ENCODE measurements around the gene PIK3R3. TPM values are rescaled to one million over a fixed set of nuclear protein-coding genes. Genes with fewer than 3 reads are reported as not detected.
A peak's percentile ranks its signal among the peaks of the same experiment; 100 is the strongest.

The PIK3R3 gene
- 1 to 10 TPM; 3.0 to 5.9 (median 4.7) TPM for total RNA-seq

DNA sequence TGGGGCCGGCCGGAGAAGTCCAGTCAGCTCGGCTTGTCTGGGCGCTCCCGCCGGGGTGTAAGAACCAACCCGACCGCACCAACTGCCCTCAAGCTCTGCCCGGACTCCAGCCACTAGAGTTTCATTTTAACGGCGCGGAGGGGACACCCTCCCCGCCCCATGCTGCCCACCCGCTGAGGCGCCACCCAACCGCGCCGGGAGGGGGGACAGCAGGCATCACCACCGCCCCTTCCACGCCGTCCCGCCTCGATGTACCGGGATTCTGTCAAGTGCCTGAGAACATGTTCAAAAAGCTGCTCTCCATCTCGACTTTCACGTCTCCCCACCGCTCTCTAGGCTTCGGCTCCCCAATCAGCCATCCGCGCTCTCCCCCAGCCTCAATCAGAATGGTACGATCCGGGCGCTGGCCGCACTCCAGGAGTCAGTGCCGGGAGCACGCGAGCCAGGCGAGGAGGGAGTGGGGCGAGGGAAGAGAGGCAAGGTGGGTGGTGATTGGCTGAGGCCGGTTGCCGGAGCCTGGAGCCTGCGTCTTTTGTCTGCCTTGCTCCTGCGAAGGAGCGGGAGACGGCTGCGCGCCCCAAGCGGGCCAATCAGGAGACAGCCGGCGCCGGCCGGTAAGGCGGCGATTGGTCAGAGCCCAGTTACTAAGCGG is at the start of gene PIK3R3:
PIK3R3 (minus strand) TSS at position 101 of the 652 bp plus-strand sequence. CDS start 677 bp downstream, outside the sequence.
- Histone ChIP-seq H3K27ac (peak within 1 kb of the TSS; percentile 88 to 95 (median 90)), H3K4me3 (peak within 1 kb of the TSS; percentile 45 to 87 (median 68)), H3K4me1 (peaks cover 6 to 42% (median 21%) of the 10 kb centered on the region in 4 donors), H3K9me3 (no peaks in the 10 kb centered on the region), H3K27me3 (peaks cover 27% of the 10 kb centered on the region), H3K36me3 (no peaks in the 10 kb centered on the region)
- TF ChIP-seq, protein P1, sequence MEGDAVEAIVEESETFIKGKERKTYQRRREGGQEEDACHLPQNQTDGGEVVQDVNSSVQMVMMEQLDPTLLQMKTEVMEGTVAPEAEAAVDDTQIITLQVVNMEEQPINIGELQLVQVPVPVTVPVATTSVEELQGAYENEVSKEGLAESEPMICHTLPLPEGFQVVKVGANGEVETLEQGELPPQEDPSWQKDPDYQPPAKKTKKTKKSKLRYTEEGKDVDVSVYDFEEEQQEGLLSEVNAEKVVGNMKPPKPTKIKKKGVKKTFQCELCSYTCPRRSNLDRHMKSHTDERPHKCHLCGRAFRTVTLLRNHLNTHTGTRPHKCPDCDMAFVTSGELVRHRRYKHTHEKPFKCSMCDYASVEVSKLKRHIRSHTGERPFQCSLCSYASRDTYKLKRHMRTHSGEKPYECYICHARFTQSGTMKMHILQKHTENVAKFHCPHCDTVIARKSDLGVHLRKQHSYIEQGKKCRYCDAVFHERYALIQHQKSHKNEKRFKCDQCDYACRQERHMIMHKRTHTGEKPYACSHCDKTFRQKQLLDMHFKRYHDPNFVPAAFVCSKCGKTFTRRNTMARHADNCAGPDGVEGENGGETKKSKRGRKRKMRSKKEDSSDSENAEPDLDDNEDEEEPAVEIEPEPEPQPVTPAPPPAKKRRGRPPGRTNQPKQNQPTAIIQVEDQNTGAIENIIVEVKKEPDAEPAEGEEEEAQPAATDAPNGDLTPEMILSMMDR (IDR thresholded peaks at IDR 0.05) = peak in 2 of 5 experiments; percentile 32 to 48
- TF ChIP-seq POLR2A (IDR thresholded peaks at IDR 0.05) (peak; percentile 93), POLR2AphosphoS5 (IDR thresholded peaks at IDR 0.05) (peak; percentile 84 to 95 (median 91)), EP300 (IDR thresholded peaks at IDR 0.05; ENCODE audit: low read depth) (no peak)
- DNase-seq = peak; percentile 97
- WGBS, 2 donors (ENCODE audit: low coverage in 1 of 2) = 0 to 2% methylated on average over 13 to 49 of the region's 55 CpGs
- in situ Hi-C loops (cut with MboI; ENCODE audit: low pct_ligation_motif_present in 1 of 4, low pct_unique_long_range_greater_than_20kb in 1 of 4, low sequenced_read_pairs in 3 of 4) (no loop called here), intact Hi-C loops (cut with DNase I; ENCODE audit: low total_unique reads) (no loop called here)

DNA sequence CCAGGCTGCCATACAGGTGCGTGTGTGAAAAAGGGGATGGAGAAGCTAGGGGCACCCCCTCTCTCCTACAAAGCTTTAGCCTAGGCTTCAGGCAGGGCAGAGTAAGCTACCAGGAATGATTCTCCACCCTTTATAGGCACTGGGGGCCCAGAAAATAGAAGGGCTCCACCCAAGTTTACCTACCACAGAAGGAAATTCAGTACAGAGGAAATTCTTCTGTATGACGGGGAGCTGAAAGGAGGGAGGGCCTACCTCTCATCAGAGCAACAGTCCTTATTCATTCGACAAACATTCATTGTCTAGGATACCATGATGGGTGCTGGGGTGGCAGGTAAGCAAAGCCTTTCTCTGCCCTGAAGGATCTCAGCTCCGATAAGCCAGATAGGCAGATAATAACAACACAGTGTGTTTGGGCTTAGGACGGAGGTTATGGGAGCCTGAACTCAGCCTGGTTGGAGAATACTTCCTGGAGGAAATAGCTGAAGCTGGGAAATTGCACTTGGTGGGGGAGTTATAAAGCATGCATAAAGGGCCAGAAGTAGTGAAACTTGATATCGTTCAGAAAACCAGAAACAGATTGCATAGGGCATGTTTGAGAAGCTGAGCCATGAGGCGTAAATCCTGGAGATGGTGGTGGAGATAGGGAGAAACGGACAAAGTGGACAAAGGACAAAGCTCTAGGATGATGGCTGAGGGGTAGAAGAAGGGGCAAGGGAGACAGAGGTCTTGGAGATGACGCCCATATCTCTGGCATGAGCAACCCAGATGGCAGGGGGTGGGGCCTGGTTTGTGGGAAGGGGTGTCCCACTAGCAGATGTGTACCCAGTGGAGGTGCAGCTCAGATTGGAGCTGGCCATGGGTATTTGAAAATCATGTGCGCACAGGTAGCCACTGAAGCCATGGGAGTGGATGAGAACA is 49.2 kb upstream of the PIK3R3 start:
- 36 to 48% methylated on average over 5 to 10 of the region's 10 CpGs for WGBS, 2 donors (ENCODE audit: low coverage in 1 of 2)
- in situ Hi-C loops (cut with MboI; ENCODE audit: low pct_ligation_motif_present in 1 of 4, low pct_unique_long_range_greater_than_20kb in 1 of 4, low sequenced_read_pairs in 3 of 4) = no loop called here
- H3K4me3 ChIP-seq = peak overlapping the region; percentile 20 to 55 (median 34)

DNA sequence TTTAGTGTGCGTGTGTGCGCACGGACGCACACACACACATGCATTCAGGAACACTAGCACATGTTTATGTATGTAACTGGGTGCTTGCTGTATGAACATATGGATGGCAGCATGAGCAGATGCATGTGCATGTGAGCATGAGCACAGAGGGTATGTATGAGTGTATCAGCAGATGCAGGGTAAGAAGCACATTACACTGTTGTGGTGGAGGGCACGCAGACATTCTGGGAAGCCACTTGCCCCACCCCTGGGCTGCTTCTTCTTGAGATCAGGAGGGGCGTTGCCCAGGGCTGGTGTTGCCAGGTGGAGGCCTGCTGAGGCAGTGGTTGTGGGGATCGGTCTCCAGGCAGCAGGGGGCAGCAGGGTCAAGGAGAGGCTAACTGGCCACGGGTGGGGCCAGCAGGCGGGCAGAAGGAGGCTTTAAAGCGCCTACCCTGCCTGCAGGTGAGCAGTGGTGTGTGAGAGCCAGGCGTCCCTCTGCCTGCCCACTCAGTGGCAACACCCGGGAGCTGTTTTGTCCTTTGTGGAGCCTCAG is 47.7 kb upstream of the PIK3R3 start:
- peaks cover 5 to 46% (median 31%) of the 10 kb centered on the region in 4 donors for H3K4me1 ChIP-seq
- peak overlapping the region; percentile 86 to 91 (median 88) for H3K27ac ChIP-seq
- TF ChIP-seq, protein P1 (IDR thresholded peaks at IDR 0.05) = peak in 4 of 5 experiments; percentile 15 to 61 (median 44)
- TF ChIP-seq EP300 (IDR thresholded peaks at IDR 0.05; ENCODE audit: low read depth) (no peak), POLR2AphosphoS5 (IDR thresholded peaks at IDR 0.05) (peak; percentile 44 to 93 (median 93)), POLR2A (IDR thresholded peaks at IDR 0.05) (peak; percentile 94)
- WGBS, 2 donors (ENCODE audit: low coverage in 1 of 2) = 42% methylated on average over 12 of the region's 12 CpGs; no CpG with 5 or more reads in 1 of the 2 donors
- peak; percentile 92 for DNase-seq
- no peaks in the 10 kb centered on the region for H3K9me3 ChIP-seq
- H3K4me3 ChIP-seq = peak overlapping the region in 3 of 4 donors; percentile 34 to 55 (median 34)
- H3K27me3 ChIP-seq = no peaks in the 10 kb centered on the region
- intact Hi-C loops (cut with DNase I; ENCODE audit: low total_unique reads) = no loop called here
- in situ Hi-C loops (cut with MboI; ENCODE audit: low pct_ligation_motif_present in 1 of 4, low pct_unique_long_range_greater_than_20kb in 1 of 4, low sequenced_read_pairs in 3 of 4) = no loop called here
- H3K36me3 ChIP-seq = no peaks in the 10 kb centered on the region

More for the DNA sequence above, 49.2 kb upstream of the PIK3R3 start:
- H3K9me3 ChIP-seq = no peaks in the 10 kb centered on the region
- TF ChIP-seq POLR2AphosphoS5 (IDR thresholded peaks at IDR 0.05) (peak in 2 of 3 donors; percentile 80 to 82), EP300 (IDR thresholded peaks at IDR 0.05; ENCODE audit: low read depth) (no peak), POLR2A (IDR thresholded peaks at IDR 0.05) (peak; percentile 78)
- TF ChIP-seq, protein P1 (IDR thresholded peaks at IDR 0.05) = no peak
- intact Hi-C loops (cut with DNase I; ENCODE audit: low total_unique reads) = no loop called here
- H3K36me3 ChIP-seq = no peaks in the 10 kb centered on the region
- no peaks in the 10 kb centered on the region for H3K27me3 ChIP-seq
- DNase-seq = peak; percentile 56
- peak overlapping the region; percentile 86 to 91 (median 88) for H3K27ac ChIP-seq
- H3K4me1 ChIP-seq = peaks cover 5 to 56% (median 36%) of the 10 kb centered on the region in 4 donors
